CD14-positive monocyte (primary cell): Measurements from ENCODE around the gene LPO. TPM values are rescaled to one million over a fixed set of nuclear protein-coding genes. Genes with fewer than 3 reads are reported as not detected.

Source experiments
- DNase-seq, 3 donors: peaks; one replicate each; pipeline ENCODE4 v3.0.0-alpha.2; 2011 to 2022
- H2AFZ ChIP-seq: 2 replicates; pipeline ENCODE4 v1.6.0; 2012; ENCODE audit warnings: mild to moderate bottlenecking, low read depth, low read length, inconsistent platforms; ENCODE audit not compliant: insufficient read depth, poor library complexity, severe bottlenecking
- H3K27ac ChIP-seq, 2 donors: 1 replicate in 1 of 2; 2 replicates in 1 of 2; pipeline ENCODE4 v1.5.1; 2012 to 2013; ENCODE audit warnings: low read length in 2 of 2, control low read depth in 1 of 2, inconsistent platforms in 1 of 2, low read depth in 1 of 2, mild to moderate bottlenecking in 1 of 2
- H3K27me3 ChIP-seq, 2 donors: one replicate each; pipeline versions ENCODE4 v1.6.0 to v1.6.1; 2011 to 2013; ENCODE audit warnings: low read length in 2 of 2; ENCODE audit not compliant: control insufficient read depth in 2 of 2, insufficient read depth in 2 of 2
- H3K36me3 ChIP-seq, 2 donors: replicated peaks in 1 of 2; 1 replicate in 1 of 2; 2 replicates in 1 of 2; pipeline versions ENCODE4 v1.5.1 to v1.6.1; 2012 to 2013; ENCODE audit warnings: low read length in 2 of 2, control low read depth in 1 of 2, inconsistent platforms in 1 of 2, mild to moderate bottlenecking in 1 of 2; ENCODE audit not compliant: insufficient read depth in 2 of 2, control insufficient read depth in 1 of 2
- H3K4me1 ChIP-seq, 2 donors: 1 replicate in 1 of 2; 2 replicates in 1 of 2; pipeline versions ENCODE4 v1.5.1 to v1.6.1; 2012 to 2013; ENCODE audit warnings: low read length in 2 of 2, control low read depth in 1 of 2, inconsistent platforms in 1 of 2, mild to moderate bottlenecking in 1 of 2, moderate library complexity in 1 of 2; ENCODE audit not compliant: insufficient read depth in 2 of 2, control insufficient read depth in 1 of 2
- H3K4me2 ChIP-seq: replicated peaks from 2 replicates; pipeline ENCODE3; 2012; ENCODE audit warnings: low read length, moderate library complexity, mild to moderate bottlenecking; ENCODE audit not compliant: poor library complexity, severe bottlenecking; ENCODE audit errors: extremely low read depth
- H3K4me3 ChIP-seq, 3 experiments: fragments of 200-600 bp in 1 of 3; sonication (generic) in 1 of 3; replicated peaks in 1 of 3; 1 replicate in 2 of 3; 2 replicates in 1 of 3; pipeline ENCODE4 v1.5.1; 2011 to 2013; ENCODE audit warnings: low read length in 3 of 3, mild to moderate bottlenecking in 3 of 3, control low read depth in 2 of 3, low read depth in 2 of 3, inconsistent platforms in 1 of 3, moderate library complexity in 1 of 3
- H3K79me2 ChIP-seq: 2 replicates; pipeline ENCODE4 v1.6.0; 2012; ENCODE audit warnings: mild to moderate bottlenecking, control low read depth, inconsistent platforms, low read length, moderate library complexity; ENCODE audit not compliant: insufficient read depth
- H3K9ac ChIP-seq: 2 replicates; pipeline ENCODE4 v1.6.0; 2017; ENCODE audit warnings: low read length, mild to moderate bottlenecking; ENCODE audit not compliant: insufficient read depth, poor library complexity, severe bottlenecking
- H3K9me3 ChIP-seq, 2 donors: replicated peaks in 1 of 2; 1 replicate in 1 of 2; 2 replicates in 1 of 2; pipeline versions ENCODE4 v1.5.1 to v1.6.1; 2012 to 2013; ENCODE audit warnings: low read length in 2 of 2, control low read depth in 1 of 2; ENCODE audit not compliant: control insufficient read depth in 1 of 2, insufficient read depth in 1 of 2
- H4K20me1 ChIP-seq: 2 replicates; pipeline ENCODE4 v1.6.0; 2012; ENCODE audit warnings: mild to moderate bottlenecking, low read length, control low read depth, moderate library complexity; ENCODE audit not compliant: insufficient read depth
- H3K27ac Mint-ChIP-seq, 7 donors: one replicate each; pipeline ENCODE4 v1.8.0; 2020; ENCODE audit warnings: mild to moderate bottlenecking in 7 of 7, mixed read lengths in 7 of 7, moderate library complexity in 6 of 7, inconsistent platforms in 2 of 7
- H3K27me3 Mint-ChIP-seq, 3 donors: one replicate each; pipeline ENCODE4 v1.8.0; 2021 to 2022; ENCODE audit warnings: low read depth in 3 of 3, mild to moderate bottlenecking in 3 of 3, mixed read lengths in 3 of 3, moderate library complexity in 3 of 3, inconsistent platforms in 1 of 3
- H3K36me3 Mint-ChIP-seq, 2 donors: one replicate each; pipeline ENCODE4 v1.8.0; 2020; ENCODE audit warnings: mixed read lengths in 2 of 2, inconsistent platforms in 1 of 2, mild to moderate bottlenecking in 1 of 2
- H3K4me1 Mint-ChIP-seq: one replicate; pipeline ENCODE4 v1.8.0; 2020; ENCODE audit warnings: mild to moderate bottlenecking, mixed read lengths
- H3K4me3 Mint-ChIP-seq, 2 donors: one replicate each; pipeline ENCODE4 v1.8.0; 2020; ENCODE audit warnings: mild to moderate bottlenecking in 2 of 2, mixed read lengths in 2 of 2, moderate library complexity in 1 of 2
- H3K9me3 Mint-ChIP-seq, 7 donors: one replicate each; pipeline ENCODE4 v1.8.0; 2020 to 2022; ENCODE audit warnings: mixed read lengths in 7 of 7, mild to moderate bottlenecking in 6 of 7, moderate library complexity in 6 of 7, inconsistent platforms in 2 of 7
- CTCF ChIP-seq: fragments of 200-600 bp; IDR thresholded peaks from one replicate; pipeline ENCODE4 v1.8.0; 2022; ENCODE audit warnings: antibody characterized with exemption, mild to moderate bottlenecking
- WGBS: methylation state at CpG from one replicate; pipeline ENCODE4 v1.1.5; 2013; ENCODE audit warnings: missing lambda C conversion rate; ENCODE audit not compliant: insufficient coverage; 5-methylcytosine and 5-hydroxymethylcytosine counted together
- intact Hi-C, 2 donors: fragments of 100-400 bp; cut with micrococcal nuclease; formaldehyde crosslinking; loops; one replicate each; pipeline versions ENCODE4 v1.15.0 to v1.15.1; 2023
- polyA plus RNA-seq, 3 donors: library from polyadenylated mRNA; depleted of rRNA in 1 of 3; unstranded in 2 of 3; stranded (reverse) in 1 of 3; fragments of 300-500 nt in 2 of 3; fragments of >200 nt in 1 of 3; fragmentation: Illumina TruSeq in 2 of 3; gene quantifications; 1 replicate in 2 of 3; 2 replicates in 1 of 3; pipeline ENCODE4 v1.2.3, GENCODE V29; 2012 to 2021

LPO gene
- polyA plus RNA-seq, 3 donors, result 0.04 to 0.43 TPM; not detected in 1

- Mint-ChIP-seq H3K27me3 (peaks cover 24 to 34% (median 29%) of the 10 kb centered on the region in 3 donors), H3K27ac (no peak overlapping the region), H3K9me3 (peaks cover 0 to 1% (median 0%) of the 10 kb centered on the region in 7 donors), H3K36me3 (no peaks in the 10 kb centered on the region), H3K4me1 (peaks cover 38% of the 10 kb centered on the region), H3K4me3 (no peak overlapping the region)
- intact Hi-C loops, result no loop called here
- Histone ChIP-seq H4K20me1 (no peaks in the 10 kb centered on the region), H3K4me2 (no peak overlapping the region), H3K4me3 (no peak overlapping the region), H2AFZ (no peak overlapping the region), H3K9ac (no peak overlapping the region), H3K4me1 (peaks cover 31 to 41% of the 10 kb centered on the region in 2 donors), H3K27me3 (peaks cover 9 to 30% of the 10 kb centered on the region in 2 donors), H3K79me2 (no peaks in the 10 kb centered on the region), H3K9me3 (no peaks in the 10 kb centered on the region), H3K36me3 (no peaks in the 10 kb centered on the region), H3K27ac (no peak overlapping the region)
- no peak for TF ChIP-seq CTCF
- no peak for DNase-seq
- 76% methylated on average over 2 of the region's 3 CpGs for WGBS
Observed at GRCh38 chr17:58234512-58234911, 3.9 kb upstream of the LPO start.

GRCh38 chr17:58235821-58236220 lies 2.6 kb upstream of the LPO start:
- Mint-ChIP-seq H3K36me3 (no peaks in the 10 kb centered on the region), H3K27me3 (peaks cover 30 to 46% (median 41%) of the 10 kb centered on the region in 3 donors), H3K4me3 (no peak overlapping the region), H3K27ac (no peak overlapping the region), H3K4me1 (peaks cover 38% of the 10 kb centered on the region), H3K9me3 (peaks cover 0 to 4% (median 0%) of the 10 kb centered on the region in 7 donors)
- intact Hi-C loops, result no loop called here
- Histone ChIP-seq H3K4me2 (no peak overlapping the region), H3K79me2 (no peaks in the 10 kb centered on the region), H4K20me1 (no peaks in the 10 kb centered on the region), H3K9ac (no peak overlapping the region), H3K27ac (no peak overlapping the region), H3K4me1 (peaks cover 31 to 41% of the 10 kb centered on the region in 2 donors), H3K27me3 (peaks cover 16 to 41% of the 10 kb centered on the region in 2 donors), H3K36me3 (no peaks in the 10 kb centered on the region), H2AFZ (no peak overlapping the region), H3K9me3 (no peaks in the 10 kb centered on the region), H3K4me3 (no peak overlapping the region)
- TF ChIP-seq CTCF, result no peak
- no CpG with 5 or more reads among the region's 1 CpG for WGBS
- DNase-seq, result no peak
